ENCODE measurements around the gene TTLL3.

TTLL3 gene

DNA sequence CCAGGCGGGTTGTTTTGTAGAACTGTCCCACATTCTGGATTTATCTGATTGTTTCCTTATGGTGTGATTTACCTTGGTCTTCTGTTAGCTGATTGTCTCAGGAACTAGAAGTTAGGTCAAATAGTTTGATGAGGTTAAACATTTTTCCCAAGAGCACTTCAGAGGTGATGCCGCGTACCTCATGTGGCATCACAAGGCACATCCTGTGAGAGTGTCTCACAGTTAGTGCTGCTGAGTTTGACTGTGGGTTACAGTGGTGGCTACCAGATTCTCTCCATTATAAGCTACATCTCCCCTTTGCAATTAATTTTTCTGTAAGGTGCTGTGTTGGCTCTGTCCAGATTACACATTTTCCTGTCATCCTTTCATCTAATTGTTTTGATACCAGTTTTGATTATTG lies 21.2 kb downstream of the TTLL3 start:
- no peak overlapping the region for H3K9ac ChIP-seq (ENCODE audit: insufficient read length, low read depth)
- peaks cover 2% of the 10 kb centered on the region for H3K4me1 ChIP-seq (ENCODE audit: insufficient read depth, insufficient read length)
- no peaks in the 10 kb centered on the region for H3K9me3 ChIP-seq (ENCODE audit: insufficient read depth, low read length)
- peaks cover 51% of the 10 kb centered on the region for H3K36me3 ChIP-seq (ENCODE audit: insufficient read depth, insufficient read length, low read length)
- no peaks in the 10 kb centered on the region for H3K27me3 ChIP-seq (ENCODE audit: insufficient read depth, insufficient read length)
- no peak overlapping the region for H3K4me3 ChIP-seq (ENCODE audit: insufficient read length, low read depth)
- TF ChIP-seq ZNF274 (IDR thresholded peaks at IDR 0.05; ENCODE audit: low read depth, low read length): no peak
- no peak for TF ChIP-seq YY1 (IDR thresholded peaks at IDR 0.05; ENCODE audit: insufficient read depth, insufficient read length)
- TF ChIP-seq SUZ12 (IDR thresholded peaks at IDR 0.05; ENCODE audit: extremely low read depth, insufficient read depth, insufficient read length): no peak
- no peak for DNase-seq (ENCODE audit: low read depth, low spot score)

DNA sequence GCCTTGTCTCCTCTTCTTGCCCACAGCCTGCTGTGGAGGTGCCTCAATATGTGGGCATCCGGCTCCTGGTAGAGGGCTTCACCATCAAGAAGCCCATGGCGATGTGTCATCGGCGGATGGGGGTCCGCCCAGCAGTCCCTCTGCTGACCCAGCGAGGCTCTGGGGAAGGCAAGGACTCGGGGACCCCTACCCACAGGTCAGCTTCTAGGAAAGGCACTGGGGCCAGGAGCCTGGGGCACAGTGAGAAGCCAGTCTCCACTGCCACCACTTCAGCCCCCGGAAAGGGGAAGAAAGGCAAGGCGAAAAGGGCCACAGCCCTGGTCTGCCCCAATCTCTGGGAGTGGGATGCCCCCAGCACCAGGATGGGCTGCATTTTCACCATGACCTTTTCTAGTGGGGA lies 23.0 kb downstream of the TTLL3 start:
- peaks cover 49% of the 10 kb centered on the region for H3K36me3 ChIP-seq (ENCODE audit: insufficient read depth, insufficient read length, low read length)
- no peaks in the 10 kb centered on the region for H3K9me3 ChIP-seq (ENCODE audit: insufficient read depth, low read length)
- H3K27me3 ChIP-seq (ENCODE audit: insufficient read depth, insufficient read length): no peaks in the 10 kb centered on the region
- peaks cover 2% of the 10 kb centered on the region for H3K4me1 ChIP-seq (ENCODE audit: insufficient read depth, insufficient read length)
- H3K9ac ChIP-seq (ENCODE audit: insufficient read length, low read depth): no peak overlapping the region
- no peak overlapping the region for H3K4me3 ChIP-seq (ENCODE audit: insufficient read length, low read depth)
- no peak for DNase-seq (ENCODE audit: low read depth, low spot score)
- TF ChIP-seq SUZ12 (IDR thresholded peaks at IDR 0.05; ENCODE audit: extremely low read depth, insufficient read depth, insufficient read length) (no peak), ZNF274 (IDR thresholded peaks at IDR 0.05; ENCODE audit: low read depth, low read length) (no peak), YY1 (IDR thresholded peaks at IDR 0.05; ENCODE audit: insufficient read depth, insufficient read length) (no peak)

GRCh38 chr3:9834520-9835380 lies 24.7 kb downstream of the TTLL3 start:
- no peak for TF ChIP-seq YY1 (IDR thresholded peaks at IDR 0.05; ENCODE audit: insufficient read depth, insufficient read length)
- no peak for TF ChIP-seq SUZ12 (IDR thresholded peaks at IDR 0.05; ENCODE audit: extremely low read depth, insufficient read depth, insufficient read length)
- TF ChIP-seq ZNF274 (IDR thresholded peaks at IDR 0.05; ENCODE audit: low read depth, low read length): no peak
- H3K9ac ChIP-seq (ENCODE audit: insufficient read length, low read depth): no peak overlapping the region
- peaks cover 2% of the 10 kb centered on the region for H3K4me1 ChIP-seq (ENCODE audit: insufficient read depth, insufficient read length)
- H3K36me3 ChIP-seq (ENCODE audit: insufficient read depth, insufficient read length, low read length): peaks cover 56% of the 10 kb centered on the region
- no peak overlapping the region for H3K4me3 ChIP-seq (ENCODE audit: insufficient read length, low read depth)
- no peak for DNase-seq (ENCODE audit: low read depth, low spot score)
- H3K27me3 ChIP-seq (ENCODE audit: insufficient read depth, insufficient read length): no peaks in the 10 kb centered on the region
- no peaks in the 10 kb centered on the region for H3K9me3 ChIP-seq (ENCODE audit: insufficient read depth, low read length)

- H3K36me3 ChIP-seq (ENCODE audit: insufficient read depth, insufficient read length, low read length): peaks cover 77% of the 10 kb centered on the region
- H3K27me3 ChIP-seq (ENCODE audit: insufficient read depth, insufficient read length): no peaks in the 10 kb centered on the region
- H3K4me3 ChIP-seq (ENCODE audit: insufficient read length, low read depth): no peak overlapping the region
- TF ChIP-seq YY1 (IDR thresholded peaks at IDR 0.05; ENCODE audit: insufficient read depth, insufficient read length) (no peak), SUZ12 (IDR thresholded peaks at IDR 0.05; ENCODE audit: extremely low read depth, insufficient read depth, insufficient read length) (no peak), ZNF274 (IDR thresholded peaks at IDR 0.05; ENCODE audit: low read depth, low read length) (no peak)
- H3K9me3 ChIP-seq (ENCODE audit: insufficient read depth, low read length): no peaks in the 10 kb centered on the region
- H3K9ac ChIP-seq (ENCODE audit: insufficient read length, low read depth): no peak overlapping the region
- peaks cover 2% of the 10 kb centered on the region for H3K4me1 ChIP-seq (ENCODE audit: insufficient read depth, insufficient read length)
- DNase-seq (ENCODE audit: low read depth, low spot score): no peak
Observed at GRCh38 chr3:9837701-9838582, 27.9 kb downstream of the TTLL3 start.

- no peak for DNase-seq (ENCODE audit: low read depth, low spot score)
- Histone ChIP-seq H3K9me3 (ENCODE audit: insufficient read depth, low read length) (no peaks in the 10 kb centered on the region), H3K9ac (ENCODE audit: insufficient read length, low read depth) (no peak overlapping the region), H3K4me3 (ENCODE audit: insufficient read length, low read depth) (no peak overlapping the region), H3K4me1 (ENCODE audit: insufficient read depth, insufficient read length) (peaks cover 2% of the 10 kb centered on the region), H3K27me3 (ENCODE audit: insufficient read depth, insufficient read length) (no peaks in the 10 kb centered on the region), H3K36me3 (ENCODE audit: insufficient read depth, insufficient read length, low read length) (peaks cover 70% of the 10 kb centered on the region)
- TF ChIP-seq ZNF274 (IDR thresholded peaks at IDR 0.05; ENCODE audit: low read depth, low read length): no peak
- no peak for TF ChIP-seq SUZ12 (IDR thresholded peaks at IDR 0.05; ENCODE audit: extremely low read depth, insufficient read depth, insufficient read length)
- TF ChIP-seq YY1 (IDR thresholded peaks at IDR 0.05; ENCODE audit: insufficient read depth, insufficient read length): no peak
Observed at GRCh38 chr3:9838856-9839255, 28.8 kb downstream of the TTLL3 start.

GRCh38 chr3:9841015-9841414 lies 31.0 kb downstream of the TTLL3 start:
- peaks cover 1% of the 10 kb centered on the region for H3K4me1 ChIP-seq (ENCODE audit: insufficient read depth, insufficient read length)
- H3K9ac ChIP-seq (ENCODE audit: insufficient read length, low read depth): no peak overlapping the region
- H3K36me3 ChIP-seq (ENCODE audit: insufficient read depth, insufficient read length, low read length): peaks cover 49% of the 10 kb centered on the region
- H3K4me3 ChIP-seq (ENCODE audit: insufficient read length, low read depth): no peak overlapping the region
- TF ChIP-seq SUZ12 (IDR thresholded peaks at IDR 0.05; ENCODE audit: extremely low read depth, insufficient read depth, insufficient read length): no peak
- no peak for TF ChIP-seq YY1 (IDR thresholded peaks at IDR 0.05; ENCODE audit: insufficient read depth, insufficient read length)
- no peak for TF ChIP-seq ZNF274 (IDR thresholded peaks at IDR 0.05; ENCODE audit: low read depth, low read length)
- no peak for DNase-seq (ENCODE audit: low read depth, low spot score)
- no peaks in the 10 kb centered on the region for H3K9me3 ChIP-seq (ENCODE audit: insufficient read depth, low read length)
- no peaks in the 10 kb centered on the region for H3K27me3 ChIP-seq (ENCODE audit: insufficient read depth, insufficient read length)
